Neuronal stem cell (in vitro differentiated cells): ENCODE measurements around the gene PRPF38A.

Source experiments
- DNase-seq: peaks from one replicate; pipeline ENCODE4 v3.0.0-alpha.2; 2013; ENCODE audit warnings: low spot score
- H2AFZ ChIP-seq: one replicate; pipeline ENCODE4 v1.6.1; 2013; ENCODE audit warnings: mild to moderate bottlenecking, low read length, inconsistent platforms
- H2AK5ac ChIP-seq: 2 replicates; pipeline ENCODE4 v1.6.1; 2013; ENCODE audit warnings: low read depth, mild to moderate bottlenecking, inconsistent platforms, low read length, moderate library complexity, mixed read lengths
- H2BK120ac ChIP-seq: 2 replicates; pipeline ENCODE4 v1.6.1; 2013; ENCODE audit warnings: low read depth, mild to moderate bottlenecking, inconsistent platforms, low read length, moderate library complexity, mixed read lengths
- H2BK12ac ChIP-seq: one replicate; pipeline ENCODE4 v1.6.1; 2013; ENCODE audit warnings: low read length, inconsistent platforms
- H2BK15ac ChIP-seq: 2 replicates; pipeline ENCODE4 v1.6.1; 2013; ENCODE audit warnings: mild to moderate bottlenecking, low read length, inconsistent platforms, mixed read lengths
- H2BK5ac ChIP-seq: one replicate; pipeline ENCODE4 v1.6.1; 2013; ENCODE audit warnings: inconsistent platforms, mild to moderate bottlenecking, low read length, moderate library complexity
- H3K14ac ChIP-seq: one replicate; pipeline ENCODE4 v1.6.1; 2013; ENCODE audit warnings: low read length, inconsistent platforms
- H3K18ac ChIP-seq: 2 replicates; pipeline ENCODE4 v1.6.1; 2013; ENCODE audit warnings: low read length, inconsistent platforms
- H3K23ac ChIP-seq: 2 replicates; pipeline ENCODE4 v1.6.1; 2013; ENCODE audit warnings: low read depth, mild to moderate bottlenecking, mixed read lengths, low read length, inconsistent platforms; ENCODE audit not compliant: poor library complexity
- H3K27ac ChIP-seq: replicated peaks from 3 replicates; pipeline ENCODE4 v1.5.1; 2013; ENCODE audit warnings: low read length, inconsistent platforms
- H3K27me3 ChIP-seq, 3 experiments: 2 replicates each; pipeline ENCODE4 v1.6.1; 2013; ENCODE audit warnings: low read length in 3 of 3, mild to moderate bottlenecking in 2 of 3, inconsistent platforms in 1 of 3, low read depth in 1 of 3, mixed read lengths in 1 of 3, moderate library complexity in 1 of 3; ENCODE audit not compliant: control insufficient read depth in 3 of 3, insufficient read depth in 3 of 3
- H3K36me3 ChIP-seq, 2 donors: replicated peaks in 1 of 2; 2 replicates each; pipeline ENCODE4 v1.6.1; 2013; ENCODE audit warnings: low read length in 2 of 2; ENCODE audit not compliant: control insufficient read depth in 2 of 2, insufficient read depth in 2 of 2
- H3K4ac ChIP-seq: 2 replicates; pipeline ENCODE4 v1.6.1; 2013; ENCODE audit warnings: inconsistent platforms, mild to moderate bottlenecking, low read length, moderate library complexity
- H3K4me1 ChIP-seq, 2 donors: 1 replicate in 1 of 2; 2 replicates in 1 of 2; pipeline ENCODE4 v1.6.1; 2013; ENCODE audit warnings: low read length in 2 of 2, low read depth in 1 of 2; ENCODE audit not compliant: control insufficient read depth in 2 of 2, insufficient read depth in 1 of 2
- H3K4me2 ChIP-seq: one replicate; pipeline ENCODE4 v1.6.1; 2013; ENCODE audit warnings: mild to moderate bottlenecking, low read length, inconsistent platforms; ENCODE audit not compliant: insufficient read depth, poor library complexity, severe bottlenecking
- H3K4me3 ChIP-seq, 2 donors: 2 replicates each; pipeline ENCODE4 v1.5.1; 2013; ENCODE audit warnings: low read length in 2 of 2, mild to moderate bottlenecking in 2 of 2, inconsistent platforms in 1 of 2, moderate library complexity in 1 of 2
- H3K79me1 ChIP-seq: one replicate; pipeline ENCODE4 v1.6.1; 2013; ENCODE audit warnings: low read depth, mild to moderate bottlenecking, inconsistent platforms, low read length, moderate library complexity
- H3K9ac ChIP-seq: one replicate; pipeline ENCODE4 v1.6.1; 2013; ENCODE audit warnings: mild to moderate bottlenecking, low read depth, low read length, inconsistent platforms; ENCODE audit not compliant: poor library complexity
- H3K9me3 ChIP-seq, 2 donors: replicated peaks in 1 of 2; 2 replicates each; pipeline versions ENCODE3 to v1.6.1; 2013; ENCODE audit warnings: low read length in 2 of 2, mild to moderate bottlenecking in 2 of 2, inconsistent platforms in 1 of 2, low read depth in 1 of 2, mixed read lengths in 1 of 2, moderate library complexity in 1 of 2; ENCODE audit not compliant: control insufficient read depth in 2 of 2, insufficient read depth in 1 of 2
- H4K8ac ChIP-seq: one replicate; pipeline ENCODE4 v1.6.1; 2013; ENCODE audit warnings: low read depth, mild to moderate bottlenecking, inconsistent platforms, low read length, moderate library complexity
- H4K91ac ChIP-seq: one replicate; pipeline ENCODE4 v1.6.1; 2013; ENCODE audit warnings: low read length, low read depth, mild to moderate bottlenecking, inconsistent platforms; ENCODE audit not compliant: poor library complexity
- WGBS, 2 donors: extraction: QIAGEN DNeasy Blood & Tissue Kit; methylation state at CpG; one replicate each; pipeline ENCODE4 v1.1.7; 2013; ENCODE audit warnings: missing lambda C conversion rate in 2 of 2, mixed read lengths in 1 of 2; ENCODE audit not compliant: insufficient read length in 2 of 2, insufficient replicate concordance in 1 of 2; ENCODE audit errors: extremely low coverage in 2 of 2; 5-methylcytosine and 5-hydroxymethylcytosine counted together

PRPF38A gene

GRCh38 chr1:52360595-52360968 lies 43.8 kb upstream of the PRPF38A start:
- Histone ChIP-seq H4K91ac (no peak overlapping the region), H3K18ac (no peak overlapping the region), H3K27ac (no peak overlapping the region), H3K9me3 (no peaks in the 10 kb centered on the region), H2BK12ac (no peak overlapping the region), H3K27me3 (no peaks in the 10 kb centered on the region), H2BK120ac (no peak overlapping the region), H2AFZ (no peak overlapping the region), H2AK5ac (no peak overlapping the region), H3K4ac (no peak overlapping the region), H2BK5ac (no peak overlapping the region), H3K4me2 (no peak overlapping the region), H3K4me1 (peaks cover 3 to 8% of the 10 kb centered on the region in 2 donors), H3K23ac (no peak overlapping the region), H3K4me3 (no peak overlapping the region), H3K9ac (no peak overlapping the region), H3K14ac (no peak overlapping the region), H3K79me1 (peaks cover 13% of the 10 kb centered on the region), H2BK15ac (no peak overlapping the region), H3K36me3 (peaks cover 68 to 88% of the 10 kb centered on the region in 2 donors), H4K8ac (no peak overlapping the region)
- WGBS, 2 donors = no CpG with 5 or more reads among the region's 7 CpGs
- DNase-seq = no peak

GRCh38 chr1:52364235-52364839 lies 40.1 kb upstream of the PRPF38A start:
- H4K8ac ChIP-seq = no peak overlapping the region
- H3K18ac ChIP-seq = no peak overlapping the region
- H4K91ac ChIP-seq = no peak overlapping the region
- H3K27me3 ChIP-seq = no peaks in the 10 kb centered on the region
- no peak overlapping the region for H2BK5ac ChIP-seq
- no CpG with 5 or more reads among the region's 5 CpGs for WGBS, 2 donors
- H3K9me3 ChIP-seq = no peaks in the 10 kb centered on the region
- no peak overlapping the region for H2BK120ac ChIP-seq
- H2BK12ac ChIP-seq = no peak overlapping the region
- H3K27ac ChIP-seq = no peak overlapping the region
- peaks cover 10% of the 10 kb centered on the region for H3K79me1 ChIP-seq
- H2BK15ac ChIP-seq = no peak overlapping the region
- no peak overlapping the region for H2AK5ac ChIP-seq
- H3K4me1 ChIP-seq = peaks cover 5 to 8% of the 10 kb centered on the region in 2 donors
- no peak overlapping the region for H3K23ac ChIP-seq
- H3K9ac ChIP-seq = no peak overlapping the region
- no peak for DNase-seq
- H3K4me3 ChIP-seq = peak overlapping the region in 1 of 2 donors; percentile 27
- H2AFZ ChIP-seq = no peak overlapping the region
- H3K14ac ChIP-seq = no peak overlapping the region
- H3K4me2 ChIP-seq = no peak overlapping the region
- H3K36me3 ChIP-seq = peaks cover 32 to 54% of the 10 kb centered on the region in 2 donors
- no peak overlapping the region for H3K4ac ChIP-seq

GRCh38 chr1:52365071-52365745 lies 39.2 kb upstream of the PRPF38A start:
- Histone ChIP-seq H2BK15ac (no peak overlapping the region), H3K27ac (no peak overlapping the region), H3K36me3 (peaks cover 23 to 46% of the 10 kb centered on the region in 2 donors), H3K79me1 (peaks cover 10% of the 10 kb centered on the region), H4K8ac (no peak overlapping the region), H3K23ac (peak overlapping the region; percentile 98), H3K9me3 (no peaks in the 10 kb centered on the region), H2AFZ (peak overlapping the region; percentile 97), H3K27me3 (no peaks in the 10 kb centered on the region), H3K14ac (peak overlapping the region; percentile 23), H4K91ac (no peak overlapping the region), H3K4ac (no peak overlapping the region), H2BK120ac (no peak overlapping the region), H2BK5ac (peak overlapping the region; percentile 85), H3K4me2 (peak overlapping the region; percentile 92), H2BK12ac (no peak overlapping the region), H3K4me1 (peaks cover 5 to 8% of the 10 kb centered on the region in 2 donors), H3K18ac (peak overlapping the region; percentile 98), H3K4me3 (peak overlapping the region; percentile 75 to 93), H2AK5ac (peak overlapping the region; percentile 81), H3K9ac (peak overlapping the region; percentile 99)
- DNase-seq = no peak
- no CpG with 5 or more reads among the region's 22 CpGs for WGBS, 2 donors

- peak; percentile 98 for DNase-seq
- Histone ChIP-seq H3K4me3 (peak within 1 kb of the TSS; percentile 75 to 93), H3K9ac (peak within 1 kb of the TSS; percentile 99), H4K8ac (no peak within 1 kb of the TSS), H2BK15ac (peak within 1 kb of the TSS; percentile 43), H3K4ac (peak within 1 kb of the TSS; percentile 6), H2BK12ac (no peak within 1 kb of the TSS), H3K9me3 (no peaks in the 10 kb centered on the region), H3K4me1 (peaks cover 5 to 8% of the 10 kb centered on the region in 2 donors), H2AK5ac (peak within 1 kb of the TSS; percentile 81), H3K14ac (peak within 1 kb of the TSS; percentile 94), H2AFZ (peak within 1 kb of the TSS; percentile 97), H3K18ac (peak within 1 kb of the TSS; percentile 98), H2BK5ac (peak within 1 kb of the TSS; percentile 85), H3K27me3 (no peaks in the 10 kb centered on the region), H3K79me1 (peaks cover 10% of the 10 kb centered on the region), H2BK120ac (no peak within 1 kb of the TSS), H3K4me2 (peak within 1 kb of the TSS; percentile 92), H3K36me3 (peaks cover 16 to 44% of the 10 kb centered on the region in 2 donors), H4K91ac (no peak within 1 kb of the TSS), H3K23ac (peak within 1 kb of the TSS; percentile 98), H3K27ac (peak within 1 kb of the TSS; percentile 79)
- no CpG with 5 or more reads among the region's 92 CpGs for WGBS, 2 donors
Observed at GRCh38 chr1:52365746-52366516, 38.5 kb upstream of the PRPF38A start, which contains the start of gene CC2D1B. CC2D1B (minus strand) TSS chr1:52366205; CDS start chr1:52364620, 1,585 bp downstream.
